ENCODE data around the gene EPB41L5.

The EPB41L5 gene

DNA sequence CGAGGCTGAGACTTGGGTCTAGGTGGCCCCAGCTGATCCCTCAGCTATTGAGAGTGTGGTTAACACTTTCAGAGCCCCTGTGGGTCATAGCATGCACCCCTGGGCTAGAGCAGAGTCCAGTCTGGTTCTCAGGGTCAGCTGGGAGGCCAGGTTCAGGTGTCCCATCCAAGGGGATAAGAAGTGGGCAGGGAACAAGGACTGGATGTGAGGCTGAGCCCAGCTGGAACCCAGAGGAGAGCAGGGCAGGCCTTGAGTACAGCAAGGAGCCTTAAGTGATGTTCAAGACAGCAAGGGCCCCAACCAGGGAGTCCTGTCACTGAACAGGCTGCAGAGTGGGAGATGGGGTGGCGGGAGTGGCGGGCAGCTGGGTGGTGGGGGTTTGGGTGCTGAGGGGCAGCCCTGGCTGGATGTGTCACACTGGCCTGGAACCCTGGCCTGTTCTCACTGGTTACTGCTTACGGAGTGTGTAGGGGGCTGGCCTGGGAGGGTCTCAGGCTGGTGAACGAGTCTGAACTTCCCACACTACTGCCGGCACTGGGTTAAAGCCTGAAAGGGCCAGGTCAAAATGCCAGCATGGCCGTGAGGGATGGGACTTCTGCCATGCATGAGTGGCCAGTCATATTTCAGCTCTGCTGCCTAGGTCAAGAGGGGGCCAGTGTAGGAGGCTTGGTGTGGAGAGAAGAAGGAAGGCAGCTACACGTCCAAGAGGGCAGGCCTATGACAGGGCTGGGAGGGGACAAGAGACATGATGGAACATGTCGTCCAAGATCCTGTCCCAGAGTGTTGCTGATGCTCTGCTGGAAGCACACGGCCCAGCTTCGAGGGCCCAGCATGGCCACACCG, 196.8 kb downstream of the EPB41L5 start:
- no peak for TF ChIP-seq GABPA (IDR thresholded peaks at IDR 0.05; ENCODE audit: low read depth)
- TF ChIP-seq, protein P1, sequence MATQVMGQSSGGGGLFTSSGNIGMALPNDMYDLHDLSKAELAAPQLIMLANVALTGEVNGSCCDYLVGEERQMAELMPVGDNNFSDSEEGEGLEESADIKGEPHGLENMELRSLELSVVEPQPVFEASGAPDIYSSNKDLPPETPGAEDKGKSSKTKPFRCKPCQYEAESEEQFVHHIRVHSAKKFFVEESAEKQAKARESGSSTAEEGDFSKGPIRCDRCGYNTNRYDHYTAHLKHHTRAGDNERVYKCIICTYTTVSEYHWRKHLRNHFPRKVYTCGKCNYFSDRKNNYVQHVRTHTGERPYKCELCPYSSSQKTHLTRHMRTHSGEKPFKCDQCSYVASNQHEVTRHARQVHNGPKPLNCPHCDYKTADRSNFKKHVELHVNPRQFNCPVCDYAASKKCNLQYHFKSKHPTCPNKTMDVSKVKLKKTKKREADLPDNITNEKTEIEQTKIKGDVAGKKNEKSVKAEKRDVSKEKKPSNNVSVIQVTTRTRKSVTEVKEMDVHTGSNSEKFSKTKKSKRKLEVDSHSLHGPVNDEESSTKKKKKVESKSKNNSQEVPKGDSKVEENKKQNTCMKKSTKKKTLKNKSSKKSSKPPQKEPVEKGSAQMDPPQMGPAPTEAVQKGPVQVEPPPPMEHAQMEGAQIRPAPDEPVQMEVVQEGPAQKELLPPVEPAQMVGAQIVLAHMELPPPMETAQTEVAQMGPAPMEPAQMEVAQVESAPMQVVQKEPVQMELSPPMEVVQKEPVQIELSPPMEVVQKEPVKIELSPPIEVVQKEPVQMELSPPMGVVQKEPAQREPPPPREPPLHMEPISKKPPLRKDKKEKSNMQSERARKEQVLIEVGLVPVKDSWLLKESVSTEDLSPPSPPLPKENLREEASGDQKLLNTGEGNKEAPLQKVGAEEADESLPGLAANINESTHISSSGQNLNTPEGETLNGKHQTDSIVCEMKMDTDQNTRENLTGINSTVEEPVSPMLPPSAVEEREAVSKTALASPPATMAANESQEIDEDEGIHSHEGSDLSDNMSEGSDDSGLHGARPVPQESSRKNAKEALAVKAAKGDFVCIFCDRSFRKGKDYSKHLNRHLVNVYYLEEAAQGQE (IDR thresholded peaks at IDR 0.05; ENCODE audit: insufficient replicate concordance, low read depth) = no peak
- TF ChIP-seq SPI1 (IDR thresholded peaks at IDR 0.05; ENCODE audit: borderline replicate concordance, low read depth) = no peak
- TF ChIP-seq POLR2AphosphoS5 (IDR thresholded peaks at IDR 0.05; ENCODE audit: low read depth) = no peak
- TF ChIP-seq, protein P2, sequence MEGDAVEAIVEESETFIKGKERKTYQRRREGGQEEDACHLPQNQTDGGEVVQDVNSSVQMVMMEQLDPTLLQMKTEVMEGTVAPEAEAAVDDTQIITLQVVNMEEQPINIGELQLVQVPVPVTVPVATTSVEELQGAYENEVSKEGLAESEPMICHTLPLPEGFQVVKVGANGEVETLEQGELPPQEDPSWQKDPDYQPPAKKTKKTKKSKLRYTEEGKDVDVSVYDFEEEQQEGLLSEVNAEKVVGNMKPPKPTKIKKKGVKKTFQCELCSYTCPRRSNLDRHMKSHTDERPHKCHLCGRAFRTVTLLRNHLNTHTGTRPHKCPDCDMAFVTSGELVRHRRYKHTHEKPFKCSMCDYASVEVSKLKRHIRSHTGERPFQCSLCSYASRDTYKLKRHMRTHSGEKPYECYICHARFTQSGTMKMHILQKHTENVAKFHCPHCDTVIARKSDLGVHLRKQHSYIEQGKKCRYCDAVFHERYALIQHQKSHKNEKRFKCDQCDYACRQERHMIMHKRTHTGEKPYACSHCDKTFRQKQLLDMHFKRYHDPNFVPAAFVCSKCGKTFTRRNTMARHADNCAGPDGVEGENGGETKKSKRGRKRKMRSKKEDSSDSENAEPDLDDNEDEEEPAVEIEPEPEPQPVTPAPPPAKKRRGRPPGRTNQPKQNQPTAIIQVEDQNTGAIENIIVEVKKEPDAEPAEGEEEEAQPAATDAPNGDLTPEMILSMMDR (IDR thresholded peaks at IDR 0.05; ENCODE audit: insufficient read depth, low read length) = no peak
- Histone ChIP-seq H3K4me3 (replicated peaks; ENCODE audit: insufficient read depth, low read length) (no peak overlapping the region), H3K27ac (replicated peaks) (no peak overlapping the region), H3K27me3 (ENCODE audit: insufficient read depth, poor library complexity, severe bottlenecking) (no peaks in the 10 kb centered on the region)
- no peak for DNase-seq (ENCODE audit: low read depth in 1 of 2, low spot score in 1 of 2)

DNA sequence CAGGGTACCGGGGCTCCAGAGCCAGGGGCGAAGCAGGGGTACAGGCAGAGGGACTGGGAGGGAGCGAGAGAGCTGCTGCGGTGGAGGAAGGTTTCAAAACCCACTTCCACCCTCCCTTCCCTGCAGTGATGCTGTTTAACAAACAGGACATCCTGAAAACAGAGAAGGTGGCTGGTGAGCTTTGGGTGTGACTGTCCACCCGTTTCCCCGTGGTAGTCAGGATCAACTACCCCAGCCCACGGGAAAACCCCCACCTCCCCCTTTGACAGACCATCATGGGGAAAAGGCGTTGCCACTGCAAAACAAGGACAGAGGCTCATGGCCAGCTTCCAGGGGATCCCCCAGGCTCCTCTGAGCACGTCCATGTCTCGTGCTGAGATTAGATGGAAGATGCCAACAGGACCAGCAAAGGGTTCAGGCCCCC, 197.4 kb downstream of the EPB41L5 start:
- H3K4me3 ChIP-seq (replicated peaks; ENCODE audit: insufficient read depth, low read length) = no peak overlapping the region
- no peak for DNase-seq (ENCODE audit: low read depth in 1 of 2, low spot score in 1 of 2)
- no peaks in the 10 kb centered on the region for H3K27me3 ChIP-seq (ENCODE audit: insufficient read depth, poor library complexity, severe bottlenecking)
- no peak overlapping the region for H3K27ac ChIP-seq (replicated peaks)
- TF ChIP-seq POLR2AphosphoS5 (IDR thresholded peaks at IDR 0.05; ENCODE audit: low read depth) (no peak), GABPA (IDR thresholded peaks at IDR 0.05; ENCODE audit: low read depth) (no peak), SPI1 (IDR thresholded peaks at IDR 0.05; ENCODE audit: borderline replicate concordance, low read depth) (no peak)
- TF ChIP-seq, protein P1 (IDR thresholded peaks at IDR 0.05; ENCODE audit: insufficient replicate concordance, low read depth) = no peak
- TF ChIP-seq, protein P2 (IDR thresholded peaks at IDR 0.05; ENCODE audit: insufficient read depth, low read length) = no peak

DNA sequence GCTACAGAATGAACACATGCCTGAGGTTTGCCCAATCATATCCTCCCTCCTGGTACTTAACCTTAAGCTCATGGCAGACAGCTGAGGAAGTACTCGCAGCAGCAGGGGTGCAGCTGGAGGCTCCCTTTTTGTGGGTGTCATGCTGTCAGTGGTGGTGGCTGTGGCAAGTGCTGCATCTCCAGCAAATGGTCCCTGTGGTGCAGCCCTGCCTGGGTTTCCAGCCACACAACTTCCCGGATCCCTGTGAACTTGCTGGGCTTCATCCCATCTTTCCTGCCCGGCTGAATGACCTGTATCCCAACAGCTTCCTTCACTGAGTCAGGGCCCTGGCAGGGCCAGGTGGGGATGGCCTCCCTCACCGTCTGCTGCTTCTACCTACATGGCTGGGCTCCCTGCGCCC, 205.3 kb downstream of the EPB41L5 start:
- H3K4me3 ChIP-seq (replicated peaks; ENCODE audit: insufficient read depth, low read length) = no peak overlapping the region
- no peak for DNase-seq (ENCODE audit: low read depth in 1 of 2, low spot score in 1 of 2)
- TF ChIP-seq POLR2AphosphoS5 (IDR thresholded peaks at IDR 0.05; ENCODE audit: low read depth) (no peak), SPI1 (IDR thresholded peaks at IDR 0.05; ENCODE audit: borderline replicate concordance, low read depth) (no peak), GABPA (IDR thresholded peaks at IDR 0.05; ENCODE audit: low read depth) (no peak)
- TF ChIP-seq, protein P2 (IDR thresholded peaks at IDR 0.05; ENCODE audit: insufficient read depth, low read length) = no peak
- TF ChIP-seq, protein P1 (IDR thresholded peaks at IDR 0.05; ENCODE audit: insufficient replicate concordance, low read depth) = no peak

More for the DNA sequence above, 205.3 kb downstream of the EPB41L5 start:
- Histone ChIP-seq H3K27me3 (ENCODE audit: insufficient read depth, poor library complexity, severe bottlenecking) (no peaks in the 10 kb centered on the region), H3K27ac (replicated peaks) (no peak overlapping the region)
